NB4 (cell line): ENCODE results near the gene GALNT18.

ENCODE experiments used
- CTCF ChIP-seq: IDR thresholded peaks from one replicate; pipeline ENCODE4 v1.5.1; 2012; ENCODE audit warnings: low read depth, low read length
- MAX ChIP-seq: IDR thresholded peaks from 2 replicates; pipeline ENCODE4 v1.6.1; 2011; ENCODE audit warnings: low read depth, low read length
- MYC ChIP-seq: IDR thresholded peaks from 2 replicates; pipeline ENCODE4 v1.6.1; 2011; ENCODE audit warnings: low read depth, low read length
- POLR2A ChIP-seq: IDR thresholded peaks from 2 replicates; pipeline ENCODE4 v1.6.1; 2011; ENCODE audit warnings: mild to moderate bottlenecking; ENCODE audit not compliant: insufficient read length; ENCODE audit errors: extremely low read depth

GRCh38 chr11:11441516-11441915 is 180.3 kb downstream of the GALNT18 start:
- no peak for TF ChIP-seq CTCF
- TF ChIP-seq MYC = no peak
- no peak for TF ChIP-seq MAX
- no peak for TF ChIP-seq POLR2A
